HepG2 (cell line): ENCODE data around the gene RABGGTA. TPM values are rescaled to one million over a fixed set of nuclear protein-coding genes. Genes with fewer than 3 reads are reported as not detected.

Experiments
- CBX5 ChIP-seq: sonication (generic); formaldehyde crosslinking; IDR thresholded peaks from 2 replicates; pipeline ENCODE4 v1.4.0; 2020; ENCODE audit warnings: missing genetic modification reagents, borderline replicate concordance
- DPF2 ChIP-seq: sonication (generic); formaldehyde crosslinking; IDR thresholded peaks from 2 replicates; pipeline ENCODE4 v1.4.0; 2020; ENCODE audit warnings: mild to moderate bottlenecking, low read depth, missing genetic modification reagents, borderline replicate concordance
- FOXO1 ChIP-seq: sonication (generic); formaldehyde crosslinking; IDR thresholded peaks from 2 replicates; pipeline ENCODE4 v1.4.0; 2020; ENCODE audit warnings: missing genetic modification reagents
- NR2F1 ChIP-seq, 2 experiments: fragments of 450-650 bp in 1 of 2; formaldehyde crosslinking in 1 of 2; IDR thresholded peaks; 2 replicates each; pipeline versions ENCODE4 v1.5.0 to v1.6.1; 2016 to 2020; ENCODE audit warnings: mild to moderate bottlenecking in 1 of 2, missing compliant biosample characterization in 1 of 2, missing genetic modification reagents in 1 of 2, moderate library complexity in 1 of 2
- POLR2AphosphoS5 ChIP-seq: IDR thresholded peaks from 2 replicates; pipeline ENCODE4 v1.6.1; 2012; ENCODE audit warnings: low read depth, low read length
- PPARG ChIP-seq: conservative IDR thresholded peaks from 2 replicates; pipeline ENCODE4 v1.6.1; 2016; ENCODE audit warnings: missing biosample characterization, missing genetic modification reagents
- TBX2 ChIP-seq: sonication (generic); formaldehyde crosslinking; IDR thresholded peaks from 2 replicates; pipeline ENCODE4 v1.5.0; 2020; ENCODE audit warnings: missing genetic modification reagents, mild to moderate bottlenecking, borderline replicate concordance
- TSC22D2 ChIP-seq: sonication (generic); formaldehyde crosslinking; IDR thresholded peaks from 2 replicates; pipeline ENCODE4 v1.5.1; 2020; ENCODE audit warnings: missing genetic modification reagents, mild to moderate bottlenecking, borderline replicate concordance
- ZBTB38 ChIP-seq: sonication (generic); formaldehyde crosslinking; IDR thresholded peaks from 2 replicates; pipeline ENCODE4 v1.5.1; 2020; ENCODE audit warnings: mild to moderate bottlenecking, missing genetic modification reagents
- ZNF234 ChIP-seq: sonication (generic); formaldehyde crosslinking; conservative IDR thresholded peaks from 2 replicates; pipeline ENCODE4 v1.5.1; 2020; ENCODE audit warnings: mild to moderate bottlenecking, missing genetic modification reagents
- ZNF264 ChIP-seq: sonication (generic); formaldehyde crosslinking; IDR thresholded peaks from 2 replicates; pipeline ENCODE4 v1.4.0; 2020; ENCODE audit warnings: missing genetic modification reagents
- ZNF44 ChIP-seq: sonication (generic); formaldehyde crosslinking; IDR thresholded peaks from 2 replicates; pipeline ENCODE4 v1.5.1; 2020; ENCODE audit warnings: mild to moderate bottlenecking, missing genetic modification reagents
- ZNF446 ChIP-seq: sonication (generic); formaldehyde crosslinking; IDR thresholded peaks from 2 replicates; pipeline ENCODE4 v1.5.0; 2020; ENCODE audit warnings: mild to moderate bottlenecking, missing genetic modification reagents
- ZNF598 ChIP-seq: sonication (generic); formaldehyde crosslinking; IDR thresholded peaks from 2 replicates; pipeline ENCODE4 v1.5.1; 2020; ENCODE audit warnings: mild to moderate bottlenecking, missing genetic modification reagents, borderline replicate concordance
- polyA plus RNA-seq, 8 experiments: library from polyadenylated mRNA; depleted of rRNA in 3 of 8; stranded (reverse) in 7 of 8; unstranded in 1 of 8; fragments of >200 nt; fragmentation: Illumina TruSeq in 4 of 8; extraction: Trizol in 4 of 8; gene quantifications; 2 replicates each; pipeline versions ENCODE4 v1.2.1 to v1.2.3, GENCODE V29; 2011 to 2016; ENCODE audit warnings: low read depth in 4 of 8, missing spikeins in 1 of 8, mixed read lengths in 1 of 8; ENCODE audit not compliant: insufficient read depth in 1 of 8
- total RNA-seq, 5 experiments: library from RNA; depleted of rRNA; stranded (reverse); fragments of >200 nt; fragmentation: Illumina TruSeq; extraction: Trizol; gene quantifications; 2 replicates each; pipeline ENCODE4 v1.2.3, GENCODE V29; 2016; ENCODE audit warnings: low read depth in 1 of 5
- TF ChIP-seq, protein P1 (sequence below): IDR thresholded peaks from 2 replicates; pipeline ENCODE4 v1.6.1; 2016; ENCODE audit warnings: missing compliant biosample characterization, missing genetic modification reagents, borderline replicate concordance
- TF ChIP-seq, protein P2 (sequence below), 2 experiments: sonication (generic) in 1 of 2; formaldehyde crosslinking in 1 of 2; IDR thresholded peaks; 2 replicates each; pipeline versions ENCODE4 v1.4.0 to v1.6.1; 2016 to 2020; ENCODE audit warnings: borderline replicate concordance in 1 of 2, low read depth in 1 of 2, mild to moderate bottlenecking in 1 of 2, missing genetic modification reagents in 1 of 2
- TF ChIP-seq, protein P3 (sequence below): sonication (generic); formaldehyde crosslinking; IDR thresholded peaks from 2 replicates; pipeline ENCODE4 v1.5.1; 2020; ENCODE audit warnings: mild to moderate bottlenecking, missing genetic modification reagents, moderate library complexity
- TF ChIP-seq, protein P4 (sequence below): IDR thresholded peaks from 2 replicates; pipeline ENCODE4 v1.6.1; 2018; ENCODE audit warnings: missing genetic modification reagents

RABGGTA gene
- total and polyA plus RNA-seq, 2 of the 13 experiments (the other 11 are each of a cell fraction or from before 2014, with no cell fraction given) = 57.9 to 90.8 TPM

DNA sequence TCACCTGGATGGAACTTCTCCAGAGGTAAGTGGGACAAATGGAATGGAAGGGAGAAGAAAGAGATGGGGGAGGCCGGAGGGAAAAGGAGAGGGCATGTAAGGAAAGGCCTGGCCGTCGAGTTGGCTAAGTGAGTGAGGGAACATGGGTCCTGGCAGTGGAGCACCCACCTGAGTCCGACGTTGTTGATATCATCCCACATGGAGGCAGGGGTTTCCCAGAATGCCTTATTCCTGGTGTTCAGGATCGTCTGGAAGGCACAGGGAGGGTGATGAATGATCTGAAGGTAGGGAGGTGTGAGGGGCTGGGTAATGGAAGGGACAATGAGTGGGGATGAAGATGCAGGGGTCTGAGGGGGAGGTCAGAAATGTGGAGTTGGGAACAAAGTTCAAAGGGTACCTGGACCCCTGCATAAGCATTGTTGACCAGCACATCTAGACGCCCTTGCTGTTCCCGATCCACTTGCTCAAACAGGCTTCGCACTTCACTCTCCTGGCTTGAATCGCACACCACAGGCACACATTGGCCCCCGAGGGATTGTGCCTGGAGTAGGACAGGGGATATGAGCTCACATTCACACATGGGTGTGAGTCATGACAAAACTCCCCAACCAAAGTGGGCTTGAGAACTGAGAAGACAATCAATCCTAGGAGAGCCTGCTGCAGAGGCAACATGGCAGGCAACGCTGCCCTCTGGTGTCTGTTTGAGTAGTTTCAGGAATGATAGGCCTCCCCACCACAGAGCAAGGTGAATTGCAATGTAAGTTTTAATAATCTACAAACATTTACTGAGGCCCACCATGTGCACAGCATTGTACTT is 25.2 kb upstream of the RABGGTA start (continued):
- TF ChIP-seq, protein P1, sequence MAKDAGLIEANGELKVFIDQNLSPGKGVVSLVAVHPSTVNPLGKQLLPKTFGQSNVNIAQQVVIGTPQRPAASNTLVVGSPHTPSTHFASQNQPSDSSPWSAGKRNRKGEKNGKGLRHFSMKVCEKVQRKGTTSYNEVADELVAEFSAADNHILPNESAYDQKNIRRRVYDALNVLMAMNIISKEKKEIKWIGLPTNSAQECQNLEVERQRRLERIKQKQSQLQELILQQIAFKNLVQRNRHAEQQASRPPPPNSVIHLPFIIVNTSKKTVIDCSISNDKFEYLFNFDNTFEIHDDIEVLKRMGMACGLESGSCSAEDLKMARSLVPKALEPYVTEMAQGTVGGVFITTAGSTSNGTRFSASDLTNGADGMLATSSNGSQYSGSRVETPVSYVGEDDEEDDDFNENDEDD = 0 out of 2 replicates have a peak, but pooled peaks have one; percentile 38
- TF ChIP-seq DPF2 (CRISPR knock-in tag) (no peak; the same call in 1 of the 2 replicates), POLR2AphosphoS5 (no peak), CBX5 (CRISPR knock-in tag) (no peak; the same call in 1 of the 2 replicates), TSC22D2 (CRISPR knock-in tag) (peak; percentile 66; the same call in 1 of the 2 replicates), PPARG (peak; percentile 57; the same call in 1 of the 2 replicates), NR2F1 (CRISPR knock-in tag; IDR thresholded peaks at IDR 0.05) (0 out of 4 replicates have a peak, but pooled peaks of 1 of the 2 experiments have one; percentile 9), TBX2 (CRISPR knock-in tag) (no peak), ZBTB38 (0 out of 2 replicates have a peak, but pooled peaks have one; percentile 61), ZNF598 (CRISPR knock-in tag) (peak; percentile 80; the same call in 1 of the 2 replicates), ZNF44 (CRISPR knock-in tag) (peak; percentile 77; the same call in 1 of the 2 replicates), ZNF446 (CRISPR knock-in tag) (no peak), FOXO1 (CRISPR knock-in tag) (peak; percentile 46; the same call in 1 of the 2 replicates), ZNF264 (CRISPR knock-in tag) (no peak), ZNF234 (CRISPR knock-in tag) (no peak)
- TF ChIP-seq, protein P2, sequence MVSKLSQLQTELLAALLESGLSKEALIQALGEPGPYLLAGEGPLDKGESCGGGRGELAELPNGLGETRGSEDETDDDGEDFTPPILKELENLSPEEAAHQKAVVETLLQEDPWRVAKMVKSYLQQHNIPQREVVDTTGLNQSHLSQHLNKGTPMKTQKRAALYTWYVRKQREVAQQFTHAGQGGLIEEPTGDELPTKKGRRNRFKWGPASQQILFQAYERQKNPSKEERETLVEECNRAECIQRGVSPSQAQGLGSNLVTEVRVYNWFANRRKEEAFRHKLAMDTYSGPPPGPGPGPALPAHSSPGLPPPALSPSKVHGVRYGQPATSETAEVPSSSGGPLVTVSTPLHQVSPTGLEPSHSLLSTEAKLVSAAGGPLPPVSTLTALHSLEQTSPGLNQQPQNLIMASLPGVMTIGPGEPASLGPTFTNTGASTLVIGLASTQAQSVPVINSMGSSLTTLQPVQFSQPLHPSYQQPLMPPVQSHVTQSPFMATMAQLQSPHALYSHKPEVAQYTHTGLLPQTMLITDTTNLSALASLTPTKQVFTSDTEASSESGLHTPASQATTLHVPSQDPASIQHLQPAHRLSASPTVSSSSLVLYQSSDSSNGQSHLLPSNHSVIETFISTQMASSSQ (IDR thresholded peaks at IDR 0.05; ENCODE audit: low read depth) = no peak
- TF ChIP-seq, protein P2 (CRISPR knock-in tag; IDR thresholded peaks at IDR 0.05; ENCODE audit: borderline replicate concordance) = peak; percentile 38; the same call in 1 of the 2 replicates
- TF ChIP-seq, protein P3, sequence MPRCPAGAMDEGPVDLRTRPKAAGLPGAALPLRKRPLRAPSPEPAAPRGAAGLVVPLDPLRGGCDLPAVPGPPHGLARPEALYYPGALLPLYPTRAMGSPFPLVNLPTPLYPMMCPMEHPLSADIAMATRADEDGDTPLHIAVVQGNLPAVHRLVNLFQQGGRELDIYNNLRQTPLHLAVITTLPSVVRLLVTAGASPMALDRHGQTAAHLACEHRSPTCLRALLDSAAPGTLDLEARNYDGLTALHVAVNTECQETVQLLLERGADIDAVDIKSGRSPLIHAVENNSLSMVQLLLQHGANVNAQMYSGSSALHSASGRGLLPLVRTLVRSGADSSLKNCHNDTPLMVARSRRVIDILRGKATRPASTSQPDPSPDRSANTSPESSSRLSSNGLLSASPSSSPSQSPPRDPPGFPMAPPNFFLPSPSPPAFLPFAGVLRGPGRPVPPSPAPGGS (CRISPR knock-in tag) = peak; percentile 81
- TF ChIP-seq, protein P4, sequence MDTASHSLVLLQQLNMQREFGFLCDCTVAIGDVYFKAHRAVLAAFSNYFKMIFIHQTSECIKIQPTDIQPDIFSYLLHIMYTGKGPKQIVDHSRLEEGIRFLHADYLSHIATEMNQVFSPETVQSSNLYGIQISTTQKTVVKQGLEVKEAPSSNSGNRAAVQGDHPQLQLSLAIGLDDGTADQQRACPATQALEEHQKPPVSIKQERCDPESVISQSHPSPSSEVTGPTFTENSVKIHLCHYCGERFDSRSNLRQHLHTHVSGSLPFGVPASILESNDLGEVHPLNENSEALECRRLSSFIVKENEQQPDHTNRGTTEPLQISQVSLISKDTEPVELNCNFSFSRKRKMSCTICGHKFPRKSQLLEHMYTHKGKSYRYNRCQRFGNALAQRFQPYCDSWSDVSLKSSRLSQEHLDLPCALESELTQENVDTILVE (CRISPR knock-in tag) = peak; percentile 76; the same call in 1 of the 2 replicates
